Stimulated activated CD8-positive, alpha-beta memory T cell treated with anti-CD3 and anti-CD28 coated beads, Interleukin-12 subunit alpha, Interleukin-12 subunit beta, amount 100 ng/mL, for 24 hours (primary cell): ENCODE results near the gene MMP15.

Source experiments
- DNase-seq: peaks from one replicate; pipeline ENCODE4 v3.0.0-alpha.2; 2020; ENCODE audit errors: extremely low read depth

Gene MMP15

DNA sequence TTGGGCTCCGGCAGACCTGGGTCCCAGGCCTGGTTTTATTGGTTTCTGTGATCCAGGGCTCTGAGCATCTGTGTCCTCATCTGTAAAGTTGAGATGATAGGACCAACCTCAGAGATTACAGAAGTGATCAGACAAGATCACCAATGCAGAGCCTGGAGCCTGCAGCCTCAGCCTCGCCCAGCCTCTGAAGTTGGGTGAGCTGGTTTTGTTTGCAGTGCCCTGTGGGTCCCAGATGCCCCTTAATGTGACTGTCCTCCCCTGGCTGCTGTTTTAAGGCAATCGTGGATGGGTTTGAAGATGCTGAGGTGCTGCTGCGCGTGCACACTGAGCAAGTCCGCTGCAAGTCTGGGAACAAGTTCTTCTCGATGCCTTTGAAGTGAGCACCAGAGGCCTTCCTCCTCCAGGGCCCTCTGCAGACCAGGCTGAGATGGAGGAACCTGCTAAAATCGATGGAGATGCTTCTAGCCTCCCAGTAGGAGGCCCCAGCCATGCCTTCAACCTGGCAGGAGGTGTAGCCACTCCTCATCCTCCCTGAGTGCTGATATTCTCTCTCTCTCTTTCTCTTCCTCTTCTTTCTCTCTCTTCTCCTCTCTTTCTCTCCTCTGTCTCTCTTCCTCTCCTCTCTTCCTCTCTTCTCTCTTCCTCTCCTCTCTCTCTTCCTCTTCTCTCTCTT is 5.6 kb upstream of the MMP15 start:
- no peak for DNase-seq

DNA sequence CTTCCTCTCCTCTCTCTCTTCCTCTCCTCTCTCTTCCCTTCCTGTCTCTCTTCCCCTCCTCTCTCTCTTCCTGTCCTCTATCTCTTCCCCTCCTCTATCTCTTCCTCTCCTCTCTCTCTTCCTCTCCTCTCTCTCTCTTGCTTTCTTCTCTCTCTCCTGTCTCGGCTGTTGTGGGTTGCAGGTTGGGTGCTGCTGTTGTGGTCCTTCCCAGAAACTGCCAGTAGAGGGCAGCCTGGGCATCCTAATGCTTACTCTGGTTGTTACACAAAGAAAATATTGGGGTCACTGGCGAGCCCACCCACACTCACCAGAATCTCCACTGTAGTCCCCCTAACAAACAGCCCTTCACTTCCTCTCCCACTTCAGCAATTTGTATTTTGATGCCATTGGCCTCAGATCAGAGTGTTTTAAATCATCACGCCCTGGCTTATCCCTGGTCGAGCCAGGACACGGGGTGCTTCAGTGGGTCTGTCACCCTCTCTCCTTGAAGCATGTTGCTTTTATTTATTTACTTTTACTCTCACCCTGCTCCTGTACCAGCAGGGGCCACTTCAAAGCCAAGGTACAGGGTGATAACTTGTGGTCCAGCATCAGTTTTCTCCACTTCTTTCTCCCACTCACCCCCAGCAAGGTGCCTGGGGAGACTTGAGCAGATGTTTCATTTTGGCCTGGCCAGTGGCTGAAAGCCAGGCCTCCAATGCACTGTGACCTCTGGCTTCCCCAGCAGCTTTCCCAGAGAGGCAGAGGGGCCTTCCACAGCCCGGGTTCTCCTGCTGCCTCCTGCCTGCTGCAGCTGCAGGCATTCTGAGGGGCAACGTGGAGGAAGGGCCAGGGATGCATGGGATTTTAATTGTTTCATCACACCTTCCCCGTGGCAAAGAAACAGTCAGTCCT is 4.7 kb upstream of the MMP15 start:
- DNase-seq, result no peak

DNA sequence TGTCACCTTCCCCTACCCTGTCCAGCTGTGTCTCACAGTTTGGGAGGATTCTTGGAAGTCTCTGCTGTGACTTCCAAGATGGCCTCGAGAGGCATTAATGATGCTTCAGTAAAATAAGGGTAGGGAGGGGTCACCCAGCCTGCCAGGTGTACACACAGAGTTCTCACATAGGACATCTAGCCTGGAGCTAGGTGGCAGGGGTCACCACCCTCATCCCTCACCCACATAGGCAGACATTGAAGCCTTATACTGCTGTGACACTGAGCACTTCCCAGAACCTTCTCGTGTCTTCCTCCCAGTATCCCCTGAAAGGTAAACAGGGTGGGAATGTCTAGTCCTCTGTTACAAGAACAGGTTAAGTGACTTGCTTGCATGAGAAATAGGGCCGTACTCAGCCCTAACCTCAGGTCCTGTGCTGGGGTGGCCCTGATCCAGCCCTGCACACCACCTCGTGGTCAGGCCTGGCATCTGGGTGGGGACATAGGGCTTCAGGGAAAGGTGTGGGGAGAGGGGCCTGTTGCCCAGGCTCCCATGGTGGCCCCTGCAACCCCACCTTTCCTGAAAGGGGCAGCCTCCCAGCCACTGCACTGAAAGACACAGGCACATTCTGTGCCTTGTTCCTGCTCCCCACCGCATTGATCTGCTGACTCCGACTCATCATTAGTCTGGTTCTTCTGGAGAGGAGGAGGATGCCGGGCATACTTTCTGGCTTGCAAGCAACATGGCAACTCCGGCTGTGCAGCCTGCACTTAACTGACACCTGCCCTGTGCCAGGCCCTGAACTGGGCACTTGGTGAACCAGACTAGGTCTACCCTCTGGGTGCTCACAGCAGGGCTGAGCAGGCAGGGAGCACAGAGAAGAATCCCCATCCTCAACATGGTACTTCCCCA is 3.6 kb upstream of the MMP15 start:
- DNase-seq, result no peak

DNA sequence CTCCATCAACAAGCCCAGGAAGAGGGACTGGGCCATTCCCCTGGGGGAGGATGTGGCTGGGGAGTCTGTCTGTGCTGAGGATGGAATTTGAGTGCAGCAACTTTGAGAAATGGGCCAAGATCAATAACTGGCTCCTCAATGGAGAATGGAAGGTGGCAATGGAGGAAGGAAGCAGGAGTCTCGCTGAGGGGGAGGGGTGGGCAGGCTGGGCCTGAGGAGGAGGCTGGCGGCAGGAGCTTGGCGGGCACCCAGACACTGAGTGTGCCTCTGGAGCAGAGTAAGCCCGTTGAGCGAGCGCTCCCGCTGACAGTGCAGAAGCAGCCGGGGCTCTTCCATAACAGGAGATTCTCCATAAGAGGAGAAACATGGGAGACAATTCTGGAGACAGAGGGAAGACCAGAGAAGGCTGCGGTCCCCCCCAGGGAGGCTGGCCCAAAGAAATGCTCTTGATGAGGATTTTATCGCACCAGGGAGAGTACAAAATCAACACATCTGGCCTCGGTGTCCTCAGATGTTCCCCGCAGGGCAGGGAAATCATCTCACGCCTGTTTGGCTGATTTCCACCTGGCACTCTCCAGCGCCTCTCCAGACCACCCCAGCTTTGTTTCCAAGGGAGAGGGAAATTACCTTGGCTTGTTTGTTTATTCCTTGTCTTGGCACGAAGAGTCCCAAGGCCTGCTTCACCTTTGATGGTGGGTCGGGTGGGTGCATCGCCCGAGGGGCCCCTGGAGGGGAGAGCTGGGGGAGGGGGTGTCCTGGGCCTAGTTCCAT is 2.8 kb upstream of the MMP15 start:
- DNase-seq, result no peak

DNA sequence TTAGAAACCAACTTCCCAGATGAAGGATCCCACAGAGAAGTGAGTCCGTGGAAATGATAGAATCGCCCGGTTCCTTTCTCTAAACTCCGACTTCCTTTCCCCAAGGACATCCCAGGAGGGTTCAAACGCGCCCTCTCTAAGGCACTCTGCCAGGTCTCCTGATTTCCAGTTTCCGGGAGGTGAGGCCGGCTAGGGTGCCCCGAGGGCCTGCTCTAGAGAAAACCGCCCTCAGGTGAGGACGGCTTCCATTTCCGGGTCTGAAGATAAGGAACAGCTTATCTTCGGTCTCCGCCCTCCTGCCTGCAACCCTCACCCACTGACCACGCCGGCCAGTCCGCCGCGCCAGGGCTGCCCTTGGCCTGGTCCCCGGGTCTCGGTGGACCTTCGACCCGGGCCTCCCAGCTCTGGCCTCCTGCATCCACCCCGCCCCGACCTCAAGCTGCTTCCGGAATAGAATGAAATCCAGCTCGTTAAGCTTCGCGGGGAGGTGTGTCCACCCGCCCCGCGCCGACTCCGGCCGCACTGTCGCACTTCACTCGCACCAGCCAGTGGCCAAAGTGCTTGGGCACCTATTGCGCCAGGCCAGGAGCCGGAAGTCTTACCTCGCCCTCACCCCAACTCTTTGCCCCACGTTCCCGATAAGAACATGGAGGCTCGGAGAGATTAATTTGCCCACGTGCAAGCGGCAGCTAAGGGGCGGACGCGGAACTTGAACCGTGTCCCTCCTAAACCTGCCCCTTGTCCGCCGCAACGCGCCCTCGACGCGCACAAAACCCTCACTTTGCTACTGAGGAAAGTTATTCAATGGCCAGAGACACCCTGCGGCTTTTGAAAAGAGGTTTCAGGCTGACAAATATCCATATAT is 836 bp upstream of the MMP15 start:
- no peak for DNase-seq

DNA sequence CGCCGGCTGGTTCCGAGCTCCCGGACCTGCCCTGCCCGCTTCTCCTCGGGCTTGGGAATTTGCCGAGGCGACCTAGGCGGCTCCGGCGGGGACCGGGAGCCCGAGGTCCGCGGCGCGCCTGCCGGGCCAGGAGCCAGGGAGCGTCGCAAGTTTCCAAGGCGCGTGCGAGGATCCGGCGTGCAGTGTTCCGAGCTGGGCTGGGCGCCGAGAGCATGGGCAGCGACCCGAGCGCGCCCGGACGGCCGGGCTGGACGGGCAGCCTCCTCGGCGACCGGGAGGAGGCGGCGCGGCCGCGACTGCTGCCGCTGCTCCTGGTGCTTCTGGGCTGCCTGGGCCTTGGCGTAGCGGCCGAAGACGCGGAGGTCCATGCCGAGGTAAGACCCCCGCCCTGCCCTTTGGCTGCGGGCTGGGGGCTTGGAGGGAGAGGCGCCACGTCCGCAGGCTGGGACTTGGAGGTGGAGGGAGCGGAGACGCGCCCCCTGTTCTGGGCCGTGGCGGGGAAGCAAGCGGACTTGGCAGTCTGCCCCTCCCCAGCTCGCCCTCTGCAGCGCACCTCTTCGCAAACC is 668 bp downstream of the MMP15 start:
- DNase-seq, result no peak

DNA sequence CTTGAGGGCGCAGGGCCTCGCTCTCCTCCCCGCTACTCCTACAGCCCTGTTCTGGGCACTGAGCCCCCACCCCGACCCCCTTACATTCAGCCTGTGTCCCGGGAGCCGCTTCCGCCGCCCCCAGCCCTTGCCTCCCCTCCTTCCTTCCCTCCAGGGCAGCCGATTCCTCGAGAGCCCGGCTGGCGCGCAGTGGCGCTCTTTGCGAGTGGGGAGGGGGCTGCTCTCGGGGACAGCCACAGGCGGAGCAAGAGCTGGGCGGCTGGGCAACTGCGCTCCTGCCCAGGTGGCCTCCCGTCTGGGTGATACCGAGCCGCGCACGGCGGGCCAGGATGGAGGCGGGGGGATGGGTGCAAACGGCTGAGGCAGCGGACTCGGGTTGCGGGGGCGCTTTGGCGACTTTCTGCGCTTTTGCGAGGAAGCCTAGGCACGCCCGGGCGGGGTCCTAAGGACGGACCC is 1.2 kb downstream of the MMP15 start:
- DNase-seq, result no peak

DNA sequence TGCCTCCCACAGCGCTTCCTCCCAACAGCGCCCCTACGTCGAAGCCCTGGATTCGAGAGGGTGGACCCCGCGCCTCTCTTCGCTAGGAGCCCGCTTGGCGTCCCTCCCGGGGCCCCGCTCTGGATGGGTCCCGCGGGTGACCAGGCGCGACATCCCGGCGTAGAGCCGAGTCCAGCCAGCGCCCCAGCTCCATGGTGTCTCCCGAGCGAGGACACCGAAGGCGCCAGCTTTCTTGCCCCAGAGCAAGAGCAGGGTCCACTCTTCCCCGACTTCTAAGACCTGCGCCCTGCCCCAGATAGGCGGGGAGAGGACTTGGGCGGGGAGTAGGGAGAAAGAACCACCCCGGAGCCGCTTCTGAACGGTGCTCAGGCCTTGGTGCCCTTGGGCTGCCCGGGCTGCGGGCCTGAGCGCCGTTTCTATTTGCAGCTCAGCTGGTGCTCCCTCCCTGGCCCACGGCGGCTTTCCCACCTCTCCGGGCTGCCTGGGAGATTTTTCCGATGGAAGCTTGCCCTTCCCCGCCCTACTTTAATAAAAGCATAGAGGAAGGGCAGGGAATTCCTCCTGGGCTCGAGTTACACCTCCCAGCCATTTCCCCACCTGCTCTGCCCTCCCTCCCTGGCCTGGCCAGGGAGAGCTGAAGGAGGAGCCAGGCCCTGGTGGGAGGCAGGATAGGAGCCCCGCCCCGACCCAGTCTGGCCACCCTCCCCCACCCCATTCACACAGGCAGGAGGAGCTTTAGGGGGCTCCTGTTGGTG is 1.8 kb downstream of the MMP15 start:
- DNase-seq, result no peak

DNA sequence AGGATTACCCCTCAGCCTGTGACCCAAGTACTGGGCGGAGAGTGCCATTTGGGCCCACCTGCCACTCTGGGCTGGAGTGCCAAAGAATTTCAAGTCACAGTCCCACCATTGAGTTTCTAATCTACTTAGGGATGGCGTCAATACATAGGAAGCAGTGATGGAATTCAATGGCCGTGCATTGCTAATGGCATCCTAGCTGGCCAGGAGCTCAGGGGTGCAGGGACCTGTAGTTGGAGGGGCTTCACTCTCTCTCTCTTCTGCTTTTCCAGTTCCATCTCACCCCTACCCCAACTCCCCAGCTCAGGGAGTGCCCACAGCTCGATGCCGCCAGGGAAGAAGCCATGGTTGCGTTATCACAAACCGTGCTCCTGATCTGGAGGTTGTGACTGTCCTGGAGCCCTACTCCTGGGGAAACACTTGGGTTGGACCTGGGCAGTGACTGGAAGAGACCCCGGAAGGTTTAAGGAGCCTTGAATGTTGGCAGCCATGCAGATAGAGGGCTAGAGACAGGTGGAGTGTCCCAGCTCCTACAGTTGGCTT is 2.4 kb downstream of the MMP15 start:
- no peak for DNase-seq

DNA sequence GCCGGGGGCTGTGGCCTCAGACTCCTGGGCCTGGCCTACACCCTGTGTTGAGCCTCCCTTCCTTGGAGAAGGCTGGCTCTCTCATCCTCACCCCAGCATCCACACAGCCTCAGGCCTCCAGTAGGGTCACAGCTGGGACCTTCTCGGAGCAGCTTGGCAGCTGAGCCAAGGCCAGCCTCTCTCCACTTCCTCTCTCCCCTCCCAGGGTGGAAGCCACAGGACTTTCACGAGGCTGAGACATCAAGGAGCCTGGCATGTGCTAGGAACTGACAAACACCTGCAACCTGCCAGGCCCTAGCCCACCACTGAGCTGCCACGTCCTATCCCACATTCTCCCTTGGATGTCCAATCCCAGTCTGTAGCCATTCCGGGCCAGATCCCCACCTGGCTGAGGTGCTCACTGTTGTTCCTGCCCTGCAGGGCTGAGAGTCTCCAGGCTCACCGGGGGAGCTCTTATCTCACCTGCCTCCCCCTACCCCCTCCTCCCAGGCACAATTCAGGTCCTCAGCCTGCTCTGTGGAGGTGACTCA is 3.1 kb downstream of the MMP15 start:
- no peak for DNase-seq

DNA sequence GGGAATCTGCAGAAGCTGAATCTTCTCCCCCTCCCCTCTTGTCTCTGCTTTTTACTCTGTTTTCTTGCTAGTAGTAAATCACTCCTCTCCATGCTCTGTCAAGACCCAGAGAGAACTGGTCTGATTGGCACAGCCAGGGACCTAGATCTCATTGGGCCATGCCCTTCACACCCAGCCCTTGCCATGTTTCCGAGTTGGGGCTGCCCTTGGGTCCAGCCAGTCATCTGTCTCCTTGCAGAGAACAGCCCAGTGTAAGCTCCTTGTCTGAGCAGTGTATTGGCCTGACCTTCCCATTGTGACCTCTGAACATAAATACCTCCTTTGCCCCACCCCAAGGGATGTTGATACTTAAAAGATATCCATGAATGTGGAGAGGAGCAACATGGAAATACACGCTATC is 3.9 kb downstream of the MMP15 start:
- no peak for DNase-seq

DNA sequence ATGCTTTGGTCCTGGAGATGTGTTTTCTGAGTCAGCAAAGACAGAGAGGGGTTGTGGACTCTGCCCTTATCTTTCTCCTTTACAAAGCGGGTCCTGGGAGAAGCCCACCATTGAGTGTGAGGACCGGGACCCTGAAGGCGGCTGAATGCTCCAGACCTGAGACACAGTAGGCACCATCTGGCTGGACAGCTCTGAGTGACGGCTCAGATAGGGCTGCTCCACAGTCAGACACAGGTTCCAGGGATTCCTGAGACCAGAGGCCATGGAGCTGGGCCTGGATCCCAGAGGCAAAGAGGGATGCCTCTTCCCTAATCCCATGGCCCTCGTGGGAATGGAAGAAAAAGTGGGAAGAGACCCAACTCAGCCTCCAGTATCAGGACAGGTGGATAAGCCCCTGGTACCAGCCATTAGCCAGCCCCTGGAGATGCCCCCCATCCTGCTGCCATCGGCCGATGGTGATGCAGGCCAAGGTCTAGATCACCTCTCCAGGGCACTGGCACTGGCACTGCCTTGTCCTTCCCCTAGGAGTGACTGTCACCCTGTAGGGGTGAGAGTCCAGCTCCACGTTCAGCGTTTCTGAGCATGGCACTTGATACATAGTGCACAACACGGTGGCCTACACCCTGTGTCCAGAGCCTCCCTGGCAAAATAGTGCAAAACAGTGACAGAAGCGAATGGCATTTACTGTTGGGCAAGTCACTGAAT is 4.7 kb downstream of the MMP15 start:
- DNase-seq, result no peak

DNA sequence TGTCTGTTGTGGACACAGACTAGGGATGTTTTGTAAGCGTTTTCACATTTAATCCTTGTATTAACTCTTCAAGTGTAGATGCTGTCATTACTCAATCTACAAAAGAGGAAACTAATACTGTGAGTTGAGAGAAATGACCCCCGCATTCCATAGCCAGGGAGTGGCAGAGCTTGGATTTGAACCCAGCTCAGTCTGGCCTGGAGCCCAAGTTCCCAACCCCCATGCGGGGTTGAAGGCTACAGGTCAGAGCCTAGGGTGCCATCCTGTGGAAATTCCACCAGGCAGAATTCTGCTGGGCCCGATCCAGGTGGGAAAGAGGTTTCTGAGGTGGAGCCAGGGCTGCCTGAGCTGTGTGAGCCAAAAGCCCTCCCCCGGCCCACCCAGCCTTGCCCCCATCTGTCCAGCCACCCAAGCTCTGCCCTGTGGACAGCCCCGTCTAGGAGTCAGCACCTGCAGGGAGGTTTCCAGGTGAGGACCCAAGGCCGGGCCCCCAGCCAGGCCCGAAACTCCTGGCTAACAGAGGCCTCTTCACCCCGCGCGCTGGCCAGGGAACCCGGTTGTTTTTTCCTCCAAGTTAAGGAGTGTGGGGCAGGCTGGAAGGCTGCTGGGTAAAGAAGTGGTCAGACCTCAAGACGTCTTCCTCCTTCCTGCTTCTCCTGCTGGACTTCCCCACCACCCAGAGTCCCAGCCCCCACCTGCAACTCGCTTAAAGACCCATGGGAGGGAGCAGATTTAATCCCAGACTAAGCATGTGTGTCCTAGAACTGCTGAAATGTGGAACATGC is 5.7 kb downstream of the MMP15 start:
- DNase-seq, result no peak

DNA sequence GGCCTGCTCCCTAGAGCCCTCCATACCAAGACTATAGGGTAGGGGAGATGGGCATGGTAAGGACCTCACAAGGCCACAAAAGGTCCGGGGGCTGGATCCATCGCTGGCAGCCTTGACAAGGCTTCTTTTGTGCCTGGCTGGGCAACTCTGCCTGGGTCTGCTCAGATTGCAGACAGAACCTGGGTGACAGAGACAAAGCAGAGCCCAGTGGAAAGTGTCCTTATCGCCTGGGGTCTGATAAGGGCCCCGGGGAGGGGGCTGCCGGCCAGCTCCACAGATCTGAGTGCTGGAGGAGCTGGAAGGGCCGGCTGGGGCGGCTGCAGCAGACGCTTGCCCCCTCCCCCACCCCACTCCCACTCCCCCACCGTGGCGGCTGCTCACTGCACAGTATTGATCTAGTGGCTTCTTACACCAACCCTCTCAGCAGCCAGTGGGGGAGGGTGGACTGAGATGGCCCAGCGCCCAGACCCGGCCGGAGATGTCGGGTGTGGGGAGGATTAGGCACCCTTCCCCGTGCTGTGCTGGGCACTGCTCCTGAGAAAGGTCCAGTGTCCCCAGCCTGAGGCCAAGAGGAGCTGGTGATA is 7.2 kb downstream of the MMP15 start:
- DNase-seq, result no peak

DNA sequence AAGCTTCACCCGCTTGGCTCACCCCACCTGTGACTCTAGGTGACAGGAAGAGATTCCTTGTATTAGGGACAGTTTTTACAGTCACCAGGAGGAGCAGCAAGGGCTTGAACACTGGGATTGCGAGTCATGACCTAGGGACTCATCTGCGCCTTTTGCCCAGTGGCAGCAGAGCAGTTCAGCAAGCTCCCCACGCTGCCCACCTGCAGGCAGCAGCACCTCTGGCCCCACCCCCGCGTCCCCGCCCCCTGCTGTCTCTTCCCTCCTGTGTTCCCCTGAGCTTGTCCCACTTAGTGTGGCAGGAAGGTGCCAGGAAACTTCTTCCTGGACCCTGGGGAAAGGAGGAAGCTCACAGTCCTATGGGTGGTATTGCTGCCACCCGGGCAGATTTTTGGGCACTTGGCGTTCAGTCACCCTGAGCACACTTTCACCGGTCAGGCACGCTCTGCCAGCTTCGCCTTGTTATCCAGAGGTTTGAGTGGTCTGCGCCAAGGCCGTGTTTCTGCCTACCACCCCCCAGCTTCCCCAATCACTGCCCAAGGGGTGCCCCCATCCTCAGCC is 8.7 kb downstream of the MMP15 start:
- DNase-seq, result no peak

DNA sequence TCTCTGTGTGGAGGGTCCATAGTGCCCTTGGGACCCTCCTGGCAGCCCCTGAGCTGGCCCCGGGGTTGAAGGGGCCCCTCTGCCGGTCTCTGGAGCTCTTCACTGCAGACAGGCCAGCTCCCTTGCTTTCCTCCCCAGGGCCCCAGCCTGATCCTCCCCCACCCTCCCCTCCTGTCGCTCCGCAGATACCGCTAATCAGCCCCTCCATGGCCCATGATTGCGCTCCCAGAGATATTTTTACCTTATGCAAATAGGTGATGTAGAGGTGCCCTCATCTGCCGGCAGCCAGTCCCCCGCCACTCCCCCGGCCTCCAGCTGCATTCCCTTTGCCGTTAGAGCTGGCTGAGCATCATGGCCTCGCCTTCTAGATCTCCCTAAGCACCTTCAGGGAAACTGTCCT is 9.2 kb downstream of the MMP15 start:
- no peak for DNase-seq
